ENCODE results near the gene MYZAP.

- TF ChIP-seq CTCF (IDR thresholded peaks at IDR 0.05) (no peak), POLR2A (IDR thresholded peaks at IDR 0.05) (no peak)
Measured at GRCh38 chr15:57598346-57598745, 6.6 kb downstream of the MYZAP start.
